ENCODE results near the gene KCNQ1. TPM values are rescaled to one million over a fixed set of nuclear protein-coding genes. Genes with fewer than 3 reads are reported as not detected.
"Not testable (repeated sequence)": the region's sequence is repeated elsewhere in the genome, so short reads cannot be mapped to it uniquely, and the experiment has no call there.

Gene KCNQ1
- total RNA-seq, 1 donor from 2014 or later = 3.4 TPM

DNA sequence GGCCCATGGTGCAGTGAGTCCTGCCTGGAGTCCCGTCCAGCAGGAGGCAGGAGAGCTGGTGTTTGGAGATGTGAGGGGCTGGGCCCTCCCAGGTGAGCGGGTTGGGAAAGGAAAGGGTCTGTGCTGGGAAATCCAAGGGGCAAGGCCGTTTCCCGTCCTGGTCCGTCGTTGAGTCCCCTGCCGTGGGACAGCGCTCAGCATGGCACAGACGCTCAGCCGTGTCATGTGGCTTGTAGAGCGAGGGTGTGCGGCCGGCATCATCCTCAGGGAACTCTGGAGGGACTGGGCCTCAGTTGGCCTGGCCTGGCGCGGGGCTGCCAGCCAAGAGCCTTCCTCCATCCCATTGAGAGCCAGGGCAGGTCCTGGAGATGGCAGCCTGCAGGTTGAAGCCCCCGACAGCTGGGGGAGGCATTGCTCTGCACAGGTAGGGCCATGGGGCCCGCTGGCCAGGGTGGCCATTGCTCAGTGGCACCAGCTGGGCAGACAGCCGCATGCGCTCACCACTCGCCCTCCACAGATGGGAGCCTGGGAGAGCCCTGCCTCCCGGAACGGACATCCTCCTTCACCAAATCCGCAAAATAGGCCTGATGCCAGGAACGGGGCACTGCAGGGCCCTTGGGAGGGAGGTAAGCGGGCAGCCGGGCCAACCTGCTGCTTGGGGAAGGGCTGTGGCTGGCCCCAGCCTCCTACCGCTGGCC is 28.7 kb downstream of the KCNQ1 start:
- H3K27me3 Mint-ChIP-seq (ENCODE audit: low read depth) = peaks cover 14% of the 10 kb centered on the region
- no peak for DNase-seq (ENCODE audit: low spot score)
- peaks cover 8% of the 10 kb centered on the region for H3K36me3 Mint-ChIP-seq (ENCODE audit: low read depth)
- H3K4me3 Mint-ChIP-seq (ENCODE audit: low read depth) = no peak overlapping the region
- intact Hi-C loops (cut with micrococcal nuclease) = no loop called here
- no peak overlapping the region for H3K27ac Mint-ChIP-seq
- peaks cover 10% of the 10 kb centered on the region for H3K9me3 Mint-ChIP-seq
- peaks cover 2% of the 10 kb centered on the region for H3K4me1 Mint-ChIP-seq (ENCODE audit: low read depth)

DNA sequence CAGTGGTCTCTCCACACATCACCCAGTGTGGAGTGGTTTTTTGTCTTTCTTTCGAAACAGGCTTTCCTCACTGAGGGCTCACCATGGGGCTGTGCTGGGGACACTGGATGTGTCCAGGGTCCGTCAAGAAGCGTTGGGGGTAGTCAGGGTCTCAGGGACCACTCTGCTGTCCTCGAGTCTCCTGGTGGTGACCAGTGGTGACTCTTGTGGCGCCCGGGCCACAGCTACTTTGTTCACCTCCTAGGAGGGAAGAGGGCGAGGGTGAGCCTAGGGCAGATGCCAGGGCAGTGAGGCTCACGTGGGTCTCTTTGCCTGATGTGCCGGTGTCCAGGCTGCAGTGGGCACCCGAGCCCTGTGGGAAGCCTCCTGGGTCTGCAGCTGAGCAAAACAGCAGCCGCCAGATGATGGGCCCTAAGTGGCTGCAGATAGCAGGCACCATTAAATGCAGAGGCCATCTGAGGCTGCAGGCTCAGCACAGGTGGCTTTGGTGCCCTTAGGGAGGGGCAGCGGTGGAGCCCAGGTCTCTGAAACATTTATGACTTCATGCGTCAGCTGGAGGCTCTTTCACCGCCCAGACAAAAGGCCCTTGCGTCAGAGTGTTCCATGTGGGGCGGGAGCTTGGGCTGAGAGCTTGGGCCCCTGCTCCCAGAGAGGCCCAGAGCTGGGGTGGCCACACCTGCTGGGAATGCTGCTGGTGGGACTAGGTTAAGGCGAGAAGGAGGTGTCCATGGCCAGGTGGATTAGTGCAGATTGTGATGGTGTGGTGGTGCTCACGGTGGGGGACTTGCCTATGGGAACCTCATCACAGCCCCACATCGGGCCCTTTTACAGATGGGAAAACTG is 29.5 kb downstream of the KCNQ1 start:
- H3K4me3 Mint-ChIP-seq (ENCODE audit: low read depth) = no peak overlapping the region
- peaks cover 17% of the 10 kb centered on the region for H3K9me3 Mint-ChIP-seq
- no peak overlapping the region for H3K27ac Mint-ChIP-seq
- no peak for DNase-seq (ENCODE audit: low spot score)
- H3K4me1 Mint-ChIP-seq (ENCODE audit: low read depth) = no peaks in the 10 kb centered on the region
- peaks cover 7% of the 10 kb centered on the region for H3K27me3 Mint-ChIP-seq (ENCODE audit: low read depth)
- H3K36me3 Mint-ChIP-seq (ENCODE audit: low read depth) = peaks cover 8% of the 10 kb centered on the region
- intact Hi-C loops (cut with micrococcal nuclease) = no loop called here

DNA sequence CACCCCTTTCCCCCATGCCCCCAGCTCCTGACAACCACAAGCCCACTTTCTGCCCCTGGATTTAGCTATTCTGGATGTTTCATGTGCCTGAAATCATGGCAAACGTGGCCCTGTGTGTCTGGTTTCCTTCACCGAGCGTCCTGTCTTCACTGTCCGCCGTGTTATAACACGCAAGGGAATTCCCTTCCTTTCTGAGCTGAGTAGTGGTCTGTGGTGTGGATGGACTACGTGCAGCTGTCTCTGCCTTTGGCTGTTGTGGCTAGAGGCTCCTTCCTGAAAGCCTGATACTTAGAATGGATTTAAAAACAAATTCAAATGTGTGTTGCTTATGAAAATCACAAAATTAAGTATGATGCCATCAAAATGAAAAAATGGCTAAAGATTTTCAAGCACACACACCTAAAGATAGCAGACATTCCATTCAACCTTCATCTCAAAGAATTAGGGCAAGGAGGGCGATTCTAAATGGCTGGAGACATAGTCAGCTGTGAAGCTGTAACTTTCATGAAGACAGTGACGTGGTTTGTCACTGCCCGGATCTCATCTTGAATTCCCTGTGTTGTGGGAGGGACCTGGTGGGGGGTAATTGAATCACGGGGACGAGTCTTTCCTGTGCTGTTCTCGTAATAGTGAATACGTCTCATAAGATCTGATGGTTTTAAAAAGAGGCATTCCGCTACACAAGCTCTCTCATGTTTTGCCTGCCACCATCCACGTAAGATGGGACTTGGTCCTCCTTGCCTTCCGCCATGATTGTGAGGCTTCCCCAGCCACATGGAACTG is 30.5 kb downstream of the KCNQ1 start:
- H3K36me3 Mint-ChIP-seq (ENCODE audit: low read depth) = peaks cover 14% of the 10 kb centered on the region
- H3K9me3 Mint-ChIP-seq = peaks cover 25% of the 10 kb centered on the region
- H3K27ac Mint-ChIP-seq = no peak overlapping the region
- H3K4me3 Mint-ChIP-seq (ENCODE audit: low read depth) = no peak overlapping the region
- H3K4me1 Mint-ChIP-seq (ENCODE audit: low read depth) = peaks cover under 1% of the 10 kb centered on the region
- H3K27me3 Mint-ChIP-seq (ENCODE audit: low read depth) = no peaks in the 10 kb centered on the region
- intact Hi-C loops (cut with micrococcal nuclease) = no loop called here
- DNase-seq (ENCODE audit: low spot score) = no peak

DNA sequence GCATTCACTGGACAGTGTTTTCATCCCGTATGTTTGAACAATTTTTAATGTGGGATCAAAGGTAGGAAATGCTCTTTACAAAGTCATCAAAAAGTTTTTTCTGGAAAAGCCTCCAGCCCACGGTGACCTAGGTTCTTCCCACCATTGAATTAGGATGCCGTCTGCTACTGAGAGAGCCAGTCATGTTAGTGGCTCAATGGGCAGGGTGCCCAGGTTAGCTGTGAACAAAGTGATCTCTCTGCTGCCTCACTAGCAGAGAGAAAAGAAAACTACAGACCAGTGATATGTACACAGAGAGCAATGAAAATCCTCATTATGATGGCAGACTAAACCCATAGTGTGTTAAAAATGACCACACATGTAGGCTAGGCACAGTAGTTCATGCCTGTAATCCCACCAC is 32.4 kb downstream of the KCNQ1 start:
- no peaks in the 10 kb centered on the region for H3K27me3 Mint-ChIP-seq (ENCODE audit: low read depth)
- intact Hi-C loops (cut with micrococcal nuclease) = no loop called here
- H3K4me3 Mint-ChIP-seq (ENCODE audit: low read depth) = no peak overlapping the region
- no peak overlapping the region for H3K27ac Mint-ChIP-seq
- DNase-seq (ENCODE audit: low spot score) = no peak
- H3K4me1 Mint-ChIP-seq (ENCODE audit: low read depth) = peaks cover 12% of the 10 kb centered on the region
- H3K36me3 Mint-ChIP-seq (ENCODE audit: low read depth) = peaks cover 14% of the 10 kb centered on the region
- peaks cover 25% of the 10 kb centered on the region for H3K9me3 Mint-ChIP-seq

DNA sequence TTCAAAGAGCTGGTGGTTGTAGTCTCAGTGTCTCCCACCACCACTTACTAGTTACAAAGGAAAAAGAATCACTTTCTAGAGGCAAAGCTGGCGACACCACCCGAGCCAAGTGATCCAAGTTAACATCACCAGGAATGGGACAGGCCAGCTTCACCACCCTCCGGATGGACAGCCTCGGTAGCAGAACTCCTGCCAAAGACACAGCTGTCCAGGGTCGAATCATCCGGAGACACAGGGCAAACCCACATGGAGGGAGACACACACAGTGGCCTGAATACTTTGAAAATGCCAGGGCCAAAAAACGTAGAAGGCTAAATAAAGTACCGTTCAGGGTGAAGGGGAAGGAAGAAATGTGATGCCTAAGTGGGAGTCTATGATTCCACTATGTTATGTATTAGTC is 33.1 kb downstream of the KCNQ1 start:
- Mint-ChIP-seq H3K36me3 (ENCODE audit: low read depth) (peaks cover 14% of the 10 kb centered on the region), H3K27ac (no peak overlapping the region), H3K27me3 (ENCODE audit: low read depth) (peaks cover 4% of the 10 kb centered on the region), H3K4me1 (ENCODE audit: low read depth) (peaks cover 12% of the 10 kb centered on the region), H3K9me3 (peaks cover 25% of the 10 kb centered on the region), H3K4me3 (ENCODE audit: low read depth) (no peak overlapping the region)
- intact Hi-C loops (cut with micrococcal nuclease) = no loop called here
- DNase-seq (ENCODE audit: low spot score) = no peak

DNA sequence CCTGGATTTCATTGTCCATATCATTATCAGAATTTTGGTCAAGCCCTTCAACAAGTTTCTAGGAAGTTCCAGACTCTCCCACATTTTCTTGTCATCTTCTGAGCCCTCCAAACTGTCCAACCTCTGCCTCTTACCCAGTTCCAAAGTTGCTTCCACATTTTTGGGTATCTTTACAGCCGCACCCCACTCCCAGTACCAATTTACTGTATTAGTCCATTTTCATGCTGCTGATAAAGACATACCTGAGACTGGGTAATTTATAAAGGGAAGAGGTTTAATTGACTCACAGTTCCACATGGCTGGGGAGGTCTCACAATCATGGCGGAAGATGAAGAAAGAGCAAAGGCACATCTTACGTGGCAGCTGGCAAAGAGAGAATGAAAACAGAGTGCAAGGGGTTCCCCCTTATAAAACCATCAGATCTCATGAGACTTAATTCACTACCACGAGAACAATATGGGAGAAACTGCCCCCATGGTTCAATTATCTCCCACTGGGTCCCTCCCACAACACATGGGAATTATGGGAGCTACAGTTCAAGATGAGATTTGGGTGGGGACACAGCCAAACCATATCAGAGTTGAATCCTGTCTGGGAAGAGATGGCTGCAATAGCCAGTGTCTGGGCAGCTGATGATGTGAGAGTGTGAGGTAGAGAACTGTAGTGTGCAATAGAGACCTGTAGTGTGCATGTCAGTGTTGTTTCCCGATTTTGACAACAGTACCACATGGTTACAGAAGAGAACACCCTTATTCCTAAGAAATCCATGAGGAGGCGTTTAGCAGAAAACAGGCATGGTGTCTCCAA is 35.5 kb downstream of the KCNQ1 start:
- peaks cover 25% of the 10 kb centered on the region for H3K9me3 Mint-ChIP-seq
- peak overlapping the region; percentile 9 for H3K27ac Mint-ChIP-seq
- peaks cover 14% of the 10 kb centered on the region for H3K36me3 Mint-ChIP-seq (ENCODE audit: low read depth)
- intact Hi-C loops (cut with micrococcal nuclease) = loop anchor here (2.0 kb wide), 1 partner anchor 13 kb away; no protein-coding TSS in a partner anchor
- peaks cover 12% of the 10 kb centered on the region for H3K4me1 Mint-ChIP-seq (ENCODE audit: low read depth)
- not testable (repeated sequence) for H3K27me3 Mint-ChIP-seq (ENCODE audit: low read depth); DNase-seq (ENCODE audit: low spot score)
- H3K4me3 Mint-ChIP-seq (ENCODE audit: low read depth) = peak overlapping the region; percentile 31

DNA sequence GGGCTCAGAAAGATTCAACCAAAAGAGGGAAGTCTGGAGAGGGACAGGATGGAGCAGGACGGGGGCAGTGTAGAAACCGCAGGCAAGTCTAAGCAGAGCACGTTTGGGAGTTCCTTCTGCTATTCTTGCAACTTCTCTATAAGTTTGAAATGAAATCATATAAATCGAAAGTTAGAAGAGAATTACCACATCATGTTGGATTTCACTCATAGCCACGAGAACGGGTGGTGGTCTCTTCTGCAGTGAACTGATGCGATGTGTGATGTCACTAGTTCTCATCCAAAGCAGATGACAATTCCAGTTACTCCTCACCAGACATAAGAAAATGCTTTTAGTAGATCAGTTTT is 36.0 kb downstream of the KCNQ1 start:
- Mint-ChIP-seq H3K36me3 (ENCODE audit: low read depth) (peaks cover 14% of the 10 kb centered on the region), H3K27me3 (ENCODE audit: low read depth) (peaks cover 5% of the 10 kb centered on the region), H3K4me1 (ENCODE audit: low read depth) (peaks cover 12% of the 10 kb centered on the region), H3K27ac (peak overlapping the region; percentile 9), H3K9me3 (peaks cover 31% of the 10 kb centered on the region), H3K4me3 (ENCODE audit: low read depth) (peak overlapping the region; percentile 31)
- intact Hi-C loops (cut with micrococcal nuclease) = loop anchor here (2.0 kb wide), 1 partner anchor 14 kb away; no protein-coding TSS in a partner anchor
- no peak for DNase-seq (ENCODE audit: low spot score)

DNA sequence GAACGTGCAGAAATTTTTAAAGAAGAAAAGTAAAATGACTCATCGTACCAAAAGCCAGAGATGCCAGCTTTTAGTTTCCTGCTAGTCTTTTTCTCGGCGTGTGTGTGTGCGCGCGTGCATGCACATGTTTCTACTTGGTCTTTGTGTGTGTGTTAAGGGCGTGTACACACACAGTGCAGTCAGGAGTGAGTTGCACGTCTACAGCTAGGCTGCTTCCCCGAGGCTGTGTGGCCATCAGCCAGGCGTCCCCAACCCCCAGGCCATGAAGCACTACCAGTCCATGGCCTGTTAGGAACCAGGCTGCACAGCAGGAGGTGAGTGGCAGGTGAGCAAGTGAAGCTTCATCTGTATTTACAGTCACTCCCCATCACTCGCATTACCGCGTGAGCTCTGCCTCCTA is 36.4 kb downstream of the KCNQ1 start:
- DNase-seq (ENCODE audit: low spot score) = no peak
- Mint-ChIP-seq H3K9me3 (peaks cover 35% of the 10 kb centered on the region), H3K27me3 (ENCODE audit: low read depth) (peaks cover 5% of the 10 kb centered on the region), H3K4me3 (ENCODE audit: low read depth) (no peak overlapping the region), H3K4me1 (ENCODE audit: low read depth) (peaks cover 12% of the 10 kb centered on the region), H3K36me3 (ENCODE audit: low read depth) (peaks cover 16% of the 10 kb centered on the region), H3K27ac (peak overlapping the region; percentile 18)
- intact Hi-C loops (cut with micrococcal nuclease) = loop anchor here (2.0 kb wide), 1 partner anchor 14 kb away; no protein-coding TSS in a partner anchor

DNA sequence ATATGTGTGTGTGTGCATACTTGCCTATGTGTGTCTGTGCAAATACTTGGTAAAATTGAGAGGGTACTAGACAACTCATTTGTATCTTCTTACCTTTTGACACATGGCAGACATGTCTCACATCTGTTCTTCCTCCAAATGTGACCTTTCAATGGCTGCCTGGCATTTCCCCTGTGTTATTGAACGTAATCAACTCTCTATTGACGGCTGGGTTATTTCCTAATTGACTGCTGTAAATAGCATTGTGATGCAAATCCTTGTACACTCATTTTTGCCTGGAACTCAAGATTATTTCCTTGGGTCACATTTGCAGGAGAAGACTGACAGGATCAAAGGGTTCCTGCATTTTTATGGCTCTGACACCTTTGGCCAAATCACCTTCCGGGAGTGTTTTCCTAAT is 37.4 kb downstream of the KCNQ1 start:
- intact Hi-C loops (cut with micrococcal nuclease) = no loop called here
- Mint-ChIP-seq H3K27me3 (ENCODE audit: low read depth) (peaks cover 5% of the 10 kb centered on the region), H3K36me3 (ENCODE audit: low read depth) (peaks cover 20% of the 10 kb centered on the region), H3K9me3 (peaks cover 43% of the 10 kb centered on the region), H3K27ac (no peak overlapping the region), H3K4me3 (ENCODE audit: low read depth) (no peak overlapping the region), H3K4me1 (ENCODE audit: low read depth) (peaks cover 12% of the 10 kb centered on the region)
- DNase-seq (ENCODE audit: low spot score) = no peak

DNA sequence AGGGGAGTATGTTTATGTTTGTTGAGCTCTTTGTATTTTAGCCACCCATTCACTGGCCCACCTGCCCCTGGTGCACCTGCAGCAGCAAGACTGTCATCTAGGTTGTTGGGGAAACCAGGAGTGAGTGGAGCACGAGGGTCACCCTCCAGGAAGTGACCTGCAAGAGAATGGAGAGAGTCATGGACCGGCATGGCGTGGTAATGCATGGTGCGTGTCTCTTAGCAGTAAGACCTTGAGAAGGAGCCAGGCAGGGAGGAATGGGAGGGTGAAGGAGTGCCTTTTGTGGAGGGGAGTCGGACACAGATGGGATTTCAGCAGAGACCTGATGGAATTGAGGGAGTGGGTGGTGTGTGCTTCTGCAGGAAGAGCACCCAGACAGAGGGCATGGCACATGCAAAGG is 37.9 kb downstream of the KCNQ1 start:
- H3K4me3 Mint-ChIP-seq (ENCODE audit: low read depth) = no peak overlapping the region
- H3K27ac Mint-ChIP-seq = no peak overlapping the region
- H3K36me3 Mint-ChIP-seq (ENCODE audit: low read depth) = peaks cover 18% of the 10 kb centered on the region
- peaks cover 46% of the 10 kb centered on the region for H3K9me3 Mint-ChIP-seq
- H3K27me3 Mint-ChIP-seq (ENCODE audit: low read depth) = peaks cover 5% of the 10 kb centered on the region
- DNase-seq (ENCODE audit: low spot score) = no peak
- H3K4me1 Mint-ChIP-seq (ENCODE audit: low read depth) = peaks cover 12% of the 10 kb centered on the region
- intact Hi-C loops (cut with micrococcal nuclease) = no loop called here

DNA sequence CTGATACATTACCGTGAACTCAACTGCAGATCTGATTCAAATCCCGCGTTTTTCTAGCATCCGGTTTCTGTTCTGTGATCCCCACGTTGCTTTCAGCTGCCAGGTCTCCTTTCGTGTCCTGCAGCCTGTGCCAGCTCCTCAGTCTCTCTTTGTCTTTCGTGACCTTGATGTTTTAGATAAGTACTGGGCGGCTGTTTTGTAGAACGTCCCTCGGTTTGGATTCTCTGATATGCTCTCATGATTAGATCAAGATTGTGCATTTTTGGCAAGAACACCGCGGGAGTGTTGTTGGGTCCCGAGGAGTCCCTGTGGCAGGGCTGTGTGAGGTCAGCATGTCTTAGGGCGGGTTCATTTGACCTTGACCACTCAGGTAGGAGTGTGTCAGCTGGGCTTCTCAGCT is 38.6 kb downstream of the KCNQ1 start:
- Mint-ChIP-seq H3K9me3 (peaks cover 46% of the 10 kb centered on the region), H3K4me3 (ENCODE audit: low read depth) (no peak overlapping the region), H3K27ac (no peak overlapping the region), H3K36me3 (ENCODE audit: low read depth) (peaks cover 15% of the 10 kb centered on the region), H3K4me1 (ENCODE audit: low read depth) (peaks cover 12% of the 10 kb centered on the region), H3K27me3 (ENCODE audit: low read depth) (peaks cover 5% of the 10 kb centered on the region)
- intact Hi-C loops (cut with micrococcal nuclease) = no loop called here
- DNase-seq (ENCODE audit: low spot score) = no peak

DNA sequence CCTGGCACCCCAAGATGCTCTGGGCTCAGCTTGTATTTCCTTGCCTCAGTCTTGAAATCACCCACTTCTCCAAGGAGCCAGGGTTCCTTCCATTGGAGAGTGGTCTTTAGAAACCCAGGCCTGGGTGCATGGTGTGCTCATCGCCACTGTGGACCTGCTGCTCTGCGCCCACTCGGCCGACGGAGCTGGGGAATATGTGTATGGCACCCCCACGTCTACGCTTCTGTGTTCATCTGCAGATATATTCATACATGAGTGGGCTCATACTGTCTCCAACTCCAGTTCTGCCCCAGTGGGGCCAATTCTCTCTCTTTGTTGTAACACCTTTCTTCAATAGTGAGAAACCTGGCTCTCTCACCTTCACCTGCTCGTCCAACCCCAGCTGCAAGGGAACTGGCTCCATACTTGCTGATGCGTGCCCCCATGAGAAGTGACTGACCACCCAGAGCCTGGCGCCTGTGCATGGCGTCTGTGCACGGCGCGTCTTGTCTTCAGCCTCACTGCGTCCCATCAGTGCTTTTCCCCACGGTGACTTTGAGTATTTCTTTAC is 39.8 kb downstream of the KCNQ1 start:
- no peak for DNase-seq (ENCODE audit: low spot score)
- intact Hi-C loops (cut with micrococcal nuclease) = no loop called here
- Mint-ChIP-seq H3K4me1 (ENCODE audit: low read depth) (peaks cover 12% of the 10 kb centered on the region), H3K27ac (no peak overlapping the region), H3K36me3 (ENCODE audit: low read depth) (peaks cover 21% of the 10 kb centered on the region), H3K27me3 (ENCODE audit: low read depth) (peaks cover 5% of the 10 kb centered on the region), H3K9me3 (peaks cover 43% of the 10 kb centered on the region), H3K4me3 (ENCODE audit: low read depth) (no peak overlapping the region)
